ENCODE measurements around the gene ACTR5.
"Not testable (repeated sequence)": the region's sequence is repeated elsewhere in the genome, so short reads cannot be mapped to it uniquely, and the experiment has no call there.

ACTR5 gene

DNA sequence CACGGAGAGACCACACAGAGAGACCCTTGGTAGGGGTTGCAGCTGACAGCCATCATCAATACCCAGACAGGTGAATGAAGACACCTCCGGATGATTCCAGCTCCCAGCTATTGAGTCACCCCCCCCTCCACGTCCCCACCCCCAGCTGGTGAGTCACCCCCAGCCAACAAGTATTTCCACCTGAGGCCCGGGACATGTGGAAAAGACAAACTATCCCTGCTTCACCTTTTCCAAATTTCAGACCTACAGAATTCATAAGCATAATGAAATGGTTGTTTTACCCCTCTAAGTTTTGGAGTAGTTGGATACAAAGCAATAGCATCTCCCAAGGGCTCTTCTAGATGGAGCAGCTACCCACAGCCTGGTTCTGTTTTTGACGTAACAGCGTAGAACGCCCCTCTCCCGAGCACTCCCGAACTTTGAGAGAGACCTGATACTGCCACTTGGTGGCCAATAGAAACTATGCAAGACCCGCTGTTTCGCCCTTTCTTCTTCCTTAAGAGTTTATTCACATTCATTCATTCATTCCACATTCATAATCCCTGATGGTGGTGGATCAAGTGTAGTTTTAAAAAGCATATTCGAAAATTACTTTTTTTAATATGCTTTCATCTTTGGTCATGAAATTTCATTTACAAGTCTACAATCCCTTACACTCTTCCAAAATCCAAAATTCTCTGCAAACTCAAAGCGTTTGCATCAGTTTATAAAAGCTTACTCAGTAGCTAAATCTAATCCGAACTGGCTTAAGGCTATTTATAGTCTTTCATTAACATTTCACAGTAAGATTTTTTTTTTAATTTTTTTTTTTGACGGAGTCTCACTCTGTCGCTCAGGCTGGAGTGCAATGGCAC, 42.2 kb downstream of the ACTR5 start:
- no peak for DNase-seq (ENCODE audit: low read depth)
- TF ChIP-seq, protein P1, sequence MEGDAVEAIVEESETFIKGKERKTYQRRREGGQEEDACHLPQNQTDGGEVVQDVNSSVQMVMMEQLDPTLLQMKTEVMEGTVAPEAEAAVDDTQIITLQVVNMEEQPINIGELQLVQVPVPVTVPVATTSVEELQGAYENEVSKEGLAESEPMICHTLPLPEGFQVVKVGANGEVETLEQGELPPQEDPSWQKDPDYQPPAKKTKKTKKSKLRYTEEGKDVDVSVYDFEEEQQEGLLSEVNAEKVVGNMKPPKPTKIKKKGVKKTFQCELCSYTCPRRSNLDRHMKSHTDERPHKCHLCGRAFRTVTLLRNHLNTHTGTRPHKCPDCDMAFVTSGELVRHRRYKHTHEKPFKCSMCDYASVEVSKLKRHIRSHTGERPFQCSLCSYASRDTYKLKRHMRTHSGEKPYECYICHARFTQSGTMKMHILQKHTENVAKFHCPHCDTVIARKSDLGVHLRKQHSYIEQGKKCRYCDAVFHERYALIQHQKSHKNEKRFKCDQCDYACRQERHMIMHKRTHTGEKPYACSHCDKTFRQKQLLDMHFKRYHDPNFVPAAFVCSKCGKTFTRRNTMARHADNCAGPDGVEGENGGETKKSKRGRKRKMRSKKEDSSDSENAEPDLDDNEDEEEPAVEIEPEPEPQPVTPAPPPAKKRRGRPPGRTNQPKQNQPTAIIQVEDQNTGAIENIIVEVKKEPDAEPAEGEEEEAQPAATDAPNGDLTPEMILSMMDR (IDR thresholded peaks at IDR 0.05; ENCODE audit: control insufficient read depth, extremely low read depth, insufficient read depth): peak; percentile 22; the same call in 1 of the 2 replicates
- no peak overlapping the region for H3K4me3 ChIP-seq (ENCODE audit: low read depth, low read length)

DNA sequence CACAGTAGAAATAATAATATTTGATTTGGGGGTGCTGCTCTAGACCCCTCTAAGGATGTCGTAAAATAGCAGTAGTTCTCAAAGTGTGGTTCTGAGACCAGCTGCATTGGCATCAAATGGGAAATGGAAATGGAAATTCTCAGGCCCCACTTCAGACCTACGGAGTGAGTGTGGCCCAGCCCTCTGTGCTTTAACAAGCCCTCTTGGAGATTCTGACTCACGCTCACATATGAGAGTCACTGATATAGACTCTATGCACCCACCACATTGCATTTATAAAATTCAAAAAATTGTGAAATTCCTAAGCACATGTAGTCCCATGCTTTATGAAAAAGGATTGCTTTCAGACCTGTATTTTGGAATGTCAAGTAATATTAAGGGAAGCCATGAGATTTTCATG, 43.0 kb downstream of the ACTR5 start:
- no peak overlapping the region for H3K4me3 ChIP-seq (ENCODE audit: low read depth, low read length)
- TF ChIP-seq, protein P1 (IDR thresholded peaks at IDR 0.05; ENCODE audit: control insufficient read depth, extremely low read depth, insufficient read depth): no peak
- no peak for DNase-seq (ENCODE audit: low read depth)

DNA sequence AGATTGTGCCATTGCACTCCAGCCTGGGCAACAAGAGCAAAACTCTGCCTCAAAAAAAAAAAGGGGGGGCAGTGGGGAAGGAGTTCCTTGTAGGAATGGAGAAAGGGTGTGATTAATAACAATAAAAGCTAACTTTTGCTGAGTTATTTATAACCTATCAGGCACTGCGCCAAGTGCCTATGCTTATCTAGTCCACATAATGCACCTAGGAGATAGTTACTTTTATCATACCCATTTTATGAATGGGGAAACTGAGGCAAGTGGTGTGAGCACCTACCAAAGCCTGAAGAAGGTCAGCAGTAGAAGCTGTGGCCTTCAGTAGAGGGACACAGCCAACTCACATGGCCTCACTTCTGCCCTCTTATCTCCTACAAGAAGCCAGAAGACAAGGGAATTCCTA, 43.7 kb downstream of the ACTR5 start:
- no peak overlapping the region for H3K4me3 ChIP-seq (ENCODE audit: low read depth, low read length)
- TF ChIP-seq, protein P1 (IDR thresholded peaks at IDR 0.05; ENCODE audit: control insufficient read depth, extremely low read depth, insufficient read depth): no peak
- DNase-seq (ENCODE audit: low read depth): no peak

DNA sequence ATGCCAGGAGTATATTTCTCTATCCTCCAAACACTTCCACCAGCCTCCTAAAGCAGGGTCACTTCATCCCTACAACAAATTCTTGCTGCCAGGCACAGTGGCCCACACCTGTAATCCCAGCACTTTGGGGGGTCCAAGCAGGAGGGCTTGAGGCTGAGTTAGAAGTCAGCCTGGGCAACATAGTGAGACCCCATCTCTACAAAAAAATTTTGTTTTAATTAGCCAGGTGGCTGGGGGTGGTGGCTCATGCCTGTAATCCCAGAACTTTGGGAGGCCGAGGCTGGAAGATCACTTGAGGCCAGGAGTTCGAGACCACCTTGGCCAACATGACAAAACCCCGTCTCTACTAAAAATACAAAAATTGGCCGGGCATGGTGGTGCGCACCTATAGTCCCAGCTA, 45.8 kb downstream of the ACTR5 start:
- not testable (repeated sequence) for DNase-seq (ENCODE audit: low read depth); H3K4me3 ChIP-seq (ENCODE audit: low read depth, low read length)

DNA sequence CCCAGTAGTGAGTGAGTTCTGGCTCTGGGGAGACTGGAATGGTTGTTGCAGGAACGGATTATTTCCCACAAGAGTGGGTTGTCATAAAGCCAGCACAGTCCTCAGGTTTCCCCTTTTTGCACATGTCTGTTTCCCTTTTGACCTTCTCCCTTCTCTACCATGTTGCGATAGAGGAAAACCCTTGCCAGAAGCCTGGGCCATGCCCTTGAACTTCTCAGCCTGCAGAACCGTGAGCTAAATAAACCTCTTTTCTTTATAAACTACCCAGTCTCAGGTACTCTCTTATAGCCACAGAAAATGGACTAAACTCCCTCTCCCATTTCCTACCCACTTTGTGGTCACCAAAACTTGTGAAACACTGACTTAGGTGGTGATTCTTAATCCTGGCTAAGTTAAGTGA, 50.0 kb downstream of the ACTR5 start:
- no peak overlapping the region for H3K4me3 ChIP-seq (ENCODE audit: low read depth, low read length)
- no peak for DNase-seq (ENCODE audit: low read depth)
- TF ChIP-seq, protein P1 (IDR thresholded peaks at IDR 0.05; ENCODE audit: control insufficient read depth, extremely low read depth, insufficient read depth): no peak

DNA sequence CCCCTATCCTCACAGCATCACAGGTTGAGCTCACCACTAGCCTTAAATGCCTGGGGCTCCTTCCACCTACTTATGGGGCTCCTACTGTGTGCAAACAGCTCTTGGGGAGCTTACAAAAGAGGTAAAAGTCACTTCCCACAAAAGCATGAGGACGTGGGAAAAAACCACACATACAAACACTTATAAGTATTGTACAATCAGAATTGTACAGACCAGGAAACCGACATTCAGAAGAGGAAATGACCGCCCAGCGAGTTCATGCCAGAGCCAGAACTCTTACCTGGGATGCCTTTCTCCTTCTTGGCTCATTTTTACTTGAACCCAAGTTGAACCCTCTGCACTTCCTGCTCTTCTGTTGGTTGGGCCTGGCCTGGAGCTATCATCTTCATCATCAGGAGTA, 50.9 kb downstream of the ACTR5 start:
- DNase-seq (ENCODE audit: low read depth): no peak
- H3K4me3 ChIP-seq (ENCODE audit: low read depth, low read length): no peak overlapping the region
- TF ChIP-seq, protein P1 (IDR thresholded peaks at IDR 0.05; ENCODE audit: control insufficient read depth, extremely low read depth, insufficient read depth): no peak

DNA sequence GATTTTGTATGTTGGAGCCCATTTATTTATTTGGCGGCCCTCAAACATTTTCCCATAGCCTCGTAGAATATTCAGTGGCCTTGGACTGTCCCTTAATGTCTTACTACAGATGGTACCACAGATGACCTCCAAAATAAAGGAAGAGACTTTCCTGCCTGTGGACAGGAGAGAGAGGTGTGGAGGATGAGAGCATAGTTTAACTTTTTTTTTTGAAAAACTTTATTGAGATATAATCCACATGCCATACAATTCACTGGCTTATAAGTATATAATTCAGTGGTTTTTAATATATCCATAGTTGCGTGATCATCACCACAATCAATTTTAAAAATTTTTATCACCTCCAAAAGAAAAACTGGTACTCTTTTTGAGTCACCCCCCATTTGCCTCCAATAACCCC, 52.6 kb downstream of the ACTR5 start:
- DNase-seq (ENCODE audit: low read depth): no peak
- TF ChIP-seq, protein P1 (IDR thresholded peaks at IDR 0.05; ENCODE audit: control insufficient read depth, extremely low read depth, insufficient read depth): no peak

More for the DNA sequence above, 52.6 kb downstream of the ACTR5 start:
- no peak overlapping the region for H3K4me3 ChIP-seq (ENCODE audit: low read depth, low read length)

Data from LNCaP clone FGC (cell line).